ENCODE measurements around the gene MISP.
"Not testable (repeated sequence)": the region's sequence is repeated elsewhere in the genome, so short reads cannot be mapped to it uniquely, and the experiment has no call there.

- TF ChIP-seq ATF3 (IDR thresholded peaks at IDR 0.05); ATF3 (CRISPR knock-in tag; conservative IDR thresholded peaks at IDR 0.05); SMARCC2 (IDR thresholded peaks at IDR 0.05; ENCODE audit: low read depth); BRD4 (IDR thresholded peaks at IDR 0.05); KDM4B (IDR thresholded peaks at IDR 0.05; ENCODE audit: borderline replicate concordance in 2 of 2, low read depth in 1 of 2); CBX5 (IDR thresholded peaks at IDR 0.05; ENCODE audit: borderline replicate concordance, low read depth); EZH2 (IDR thresholded peaks at IDR 0.05; ENCODE audit: borderline replicate concordance, low read depth, low read length); NRF1 (conservative IDR thresholded peaks at IDR 0.05 in 1 of 2, IDR thresholded peaks at IDR 0.05 in 1 of 2); UBTF (IDR thresholded peaks at IDR 0.05; ENCODE audit: borderline replicate concordance in 1 of 2, low read depth in 2 of 2, low read length in 2 of 2); RBM22 (IDR thresholded peaks at IDR 0.05; ENCODE audit: low read depth, low read length, poor library complexity, severe bottlenecking); CHD1 (IDR thresholded peaks at IDR 0.05; ENCODE audit: low read length): not testable (repeated sequence)
These were observed 10.0 kb upstream of the MISP start for GRCh38 chr19:740816-741505.
